ENCODE measurements around the gene VSTM2L.

DNA sequence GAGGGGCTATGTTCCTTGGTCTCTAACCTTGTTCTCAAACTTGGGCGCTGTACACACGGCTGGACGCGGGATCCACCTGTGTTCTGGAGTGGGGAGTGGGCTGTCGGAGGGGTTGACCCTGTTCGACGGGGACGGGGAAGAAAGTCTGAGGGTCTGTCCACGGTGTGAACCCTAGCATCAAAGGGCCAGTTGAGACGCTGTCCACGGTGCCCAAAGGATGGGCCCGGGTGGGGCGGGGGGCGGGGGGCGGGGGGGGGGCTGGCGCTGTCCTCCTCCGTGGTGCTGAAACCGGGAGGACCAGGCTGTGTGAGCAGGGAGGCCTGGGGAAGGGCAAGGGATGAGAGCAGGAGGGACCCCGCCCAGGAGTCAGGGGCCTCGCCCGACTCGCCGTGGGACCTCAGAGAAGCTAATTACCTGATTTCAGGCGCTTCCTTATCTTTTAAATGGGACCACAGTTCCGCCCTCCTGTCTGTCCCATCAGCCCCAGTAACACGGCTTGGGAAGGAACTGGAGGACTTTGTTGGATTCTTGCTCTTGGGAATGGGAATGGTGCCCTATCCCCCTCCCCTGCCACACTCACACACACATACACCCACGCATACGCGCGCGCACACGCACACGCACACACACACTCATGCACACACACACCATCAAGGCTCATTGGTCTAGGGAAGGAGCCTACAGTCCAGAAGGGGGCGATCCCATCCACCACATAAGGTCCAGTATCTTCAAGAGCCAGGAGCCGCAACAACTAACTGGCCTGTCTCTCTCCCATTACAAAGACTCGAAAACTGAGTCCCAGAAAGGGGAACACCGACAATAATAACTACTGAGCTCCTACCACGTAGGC lies 1.0 kb upstream of the VSTM2L start:
- no peak for TF ChIP-seq POLR2A (IDR thresholded peaks at IDR 0.05; ENCODE audit: low read depth, low read length)
- TF ChIP-seq TAF1 (IDR thresholded peaks at IDR 0.05; ENCODE audit: borderline replicate concordance, low read depth, low read length), result no peak

All from GM12892 (cell line).